Small intestine (tissue), 7 donors: ENCODE results near the gene DMKN. TPM values are rescaled to one million over a fixed set of nuclear protein-coding genes. Genes with fewer than 3 reads are reported as not detected.

Experiments
- DNase-seq, 2 donors: peaks; one replicate each; pipeline versions ENCODE4 v3.0.0 to v3.0.0-alpha.2; 2013
- FAIRE-seq: peaks from 2 replicates; lab custom pipeline; 2012; peaks lifted over from hg19 to GRCh38; lab: Jason Lieb, UNC
- H3K27ac ChIP-seq, 3 donors: one replicate each; pipeline ENCODE4 v1.5.1; 2013; ENCODE audit warnings: low read length in 2 of 3, mild to moderate bottlenecking in 2 of 3, control low read depth in 1 of 3, inconsistent platforms in 1 of 3, low read depth in 1 of 3, moderate library complexity in 1 of 3
- H3K27me3 ChIP-seq, 3 donors: one replicate each; pipeline ENCODE4 v1.6.1; 2013; ENCODE audit warnings: low read length in 3 of 3, inconsistent platforms in 1 of 3; ENCODE audit not compliant: control insufficient read depth in 3 of 3, insufficient read depth in 3 of 3
- H3K36me3 ChIP-seq, 3 donors: one replicate each; pipeline ENCODE4 v1.6.1; 2013; ENCODE audit warnings: low read length in 3 of 3, inconsistent platforms in 1 of 3, low read depth in 1 of 3, mild to moderate bottlenecking in 1 of 3, moderate library complexity in 1 of 3; ENCODE audit not compliant: control insufficient read depth in 3 of 3, insufficient read depth in 2 of 3
- H3K4me1 ChIP-seq, 3 donors: one replicate each; pipeline ENCODE4 v1.6.1; 2013; ENCODE audit warnings: low read length in 2 of 3, inconsistent platforms in 1 of 3, low read depth in 1 of 3, mild to moderate bottlenecking in 1 of 3, moderate library complexity in 1 of 3; ENCODE audit not compliant: control insufficient read depth in 3 of 3, insufficient read depth in 2 of 3
- H3K4me3 ChIP-seq, 3 donors: one replicate each; pipeline ENCODE4 v1.5.1; 2013; ENCODE audit warnings: low read length in 3 of 3, control low read depth in 1 of 3, inconsistent platforms in 1 of 3, low read depth in 1 of 3, mild to moderate bottlenecking in 1 of 3, moderate library complexity in 1 of 3
- H3K9me3 ChIP-seq, 2 donors: one replicate each; pipeline ENCODE4 v1.6.1; 2013; ENCODE audit warnings: low read depth in 1 of 2, low read length in 1 of 2; ENCODE audit not compliant: control insufficient read depth in 2 of 2, insufficient read depth in 1 of 2
- WGBS, 3 donors: extraction: QIAGEN DNeasy Blood & Tissue Kit; methylation state at CpG; one replicate each; pipeline ENCODE4 v1.1.7; 2013; 5-methylcytosine and 5-hydroxymethylcytosine counted together
- polyA plus RNA-seq, 4 donors: library from polyadenylated mRNA; stranded (reverse) in 3 of 4; unstranded in 1 of 4; fragments of 200-250 nt in 3 of 4; fragments of 120-200 nt in 1 of 4; gene quantifications; one replicate each; pipeline versions ENCODE4 v1.2.1 to v1.2.3, GENCODE V29; 2013
- donor health status: healthy with polysubstance abuse.
- donor health status: control.
- donor health status: control.
- donor health status: Bipolar disorder and iron deficiency.
- donor health status: healthy.

Gene DMKN
- polyA plus RNA-seq, 4 donors, result 4.7 to 36.9 (median 7.6) TPM; not detected in 1

DNA sequence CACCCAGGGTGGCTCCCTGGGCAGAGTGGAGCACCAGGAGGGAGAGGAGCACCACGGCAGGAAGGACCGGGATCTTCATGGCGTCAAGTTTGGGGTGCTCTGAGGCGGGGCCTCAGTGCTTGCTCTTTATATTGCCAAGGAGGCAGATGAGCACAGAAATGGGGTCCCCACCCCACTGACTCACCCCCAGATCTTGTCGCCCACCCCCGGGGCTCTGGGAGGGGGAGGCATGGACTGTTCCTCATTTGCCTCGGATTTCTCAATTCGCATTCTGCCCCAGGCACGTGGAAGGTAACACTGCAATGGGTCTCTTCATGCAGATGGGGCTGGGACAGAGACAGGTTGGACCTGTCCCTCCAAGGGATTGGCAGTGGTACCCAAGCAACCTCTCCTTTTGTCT is 23.1 kb downstream of the DMKN start, which contains the start of gene KRTDAP:
Gene KRTDAP, minus strand, starts transcription at position 101 of the 400 bp plus-strand sequence. Its CDS starts 22 bp downstream, at position 79.
- no peak for DNase-seq
- Histone ChIP-seq H3K36me3 (no peaks in the 10 kb centered on the region), H3K4me1 (peaks cover 0 to 16% (median 0%) of the 10 kb centered on the region in 3 donors), H3K27me3 (peaks cover 0 to 6% (median 0%) of the 10 kb centered on the region in 3 donors), H3K27ac (no peak within 1 kb of the TSS), H3K4me3 (no peak within 1 kb of the TSS), H3K9me3 (no peaks in the 10 kb centered on the region)
- WGBS, 3 donors, result 77 to 87% (median 87%) methylated on average over 9 of the region's 9 CpGs
- FAIRE-seq, result no peak

DNA sequence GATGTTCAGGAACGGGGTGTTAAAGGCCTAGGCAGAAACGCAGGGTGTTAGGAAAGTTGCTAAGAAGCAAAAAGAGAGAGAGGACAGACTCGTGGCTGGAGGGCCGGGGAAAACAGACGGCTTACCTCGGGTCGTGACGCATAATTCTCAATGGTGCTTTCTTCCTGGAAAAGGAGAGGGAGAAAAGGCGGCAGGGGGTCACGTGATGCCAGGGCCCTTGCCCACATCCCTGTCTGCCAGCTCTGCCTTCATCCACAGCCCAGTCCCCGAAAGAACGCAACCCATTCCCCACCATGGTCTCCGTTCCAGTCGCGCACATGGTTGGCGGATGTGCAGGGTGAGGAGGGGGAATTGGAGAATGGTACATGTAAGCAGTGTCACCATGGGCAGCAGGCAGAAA is 24.8 kb downstream of the DMKN start:
- no peaks in the 10 kb centered on the region for H3K9me3 ChIP-seq
- H3K4me1 ChIP-seq, result peaks cover 0 to 16% (median 0%) of the 10 kb centered on the region in 3 donors
- H3K27me3 ChIP-seq, result peaks cover 0 to 3% (median 0%) of the 10 kb centered on the region in 3 donors
- FAIRE-seq (no peak), DNase-seq (no peak)
- no peak overlapping the region for H3K4me3 ChIP-seq
- no peak overlapping the region for H3K27ac ChIP-seq
- WGBS, 3 donors, result 87 to 92% (median 91%) methylated on average over 16 of the region's 16 CpGs
- H3K36me3 ChIP-seq, result no peaks in the 10 kb centered on the region

DNA sequence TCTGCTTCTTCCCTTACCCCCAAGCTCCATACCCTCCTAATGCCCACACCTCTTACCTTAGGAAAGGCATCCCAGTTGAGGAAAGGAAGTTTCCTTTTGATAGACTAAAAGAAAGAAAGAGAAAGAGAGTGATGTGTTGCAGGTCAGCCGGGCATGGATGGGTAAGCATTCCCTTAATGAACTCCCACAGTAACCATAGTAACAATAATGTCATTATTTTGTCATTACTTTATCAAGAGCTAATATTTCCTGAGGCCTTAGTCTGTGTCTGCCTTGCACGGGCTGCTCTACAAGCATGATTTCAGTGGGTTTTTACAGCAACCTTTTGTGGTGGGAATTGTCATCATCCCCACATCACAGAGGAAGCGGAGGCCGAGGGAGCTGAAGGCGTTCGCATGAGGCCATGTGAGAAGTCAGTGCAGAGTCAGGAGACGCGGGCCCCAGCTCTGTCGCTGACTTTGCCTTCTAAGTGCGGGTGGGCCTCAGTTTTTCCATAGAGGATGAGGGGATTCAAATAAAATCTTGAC is 25.7 kb downstream of the DMKN start:
- DNase-seq (no peak), FAIRE-seq (no peak)
- Histone ChIP-seq H3K36me3 (no peaks in the 10 kb centered on the region), H3K9me3 (no peaks in the 10 kb centered on the region), H3K27me3 (peaks cover 0 to 3% (median 0%) of the 10 kb centered on the region in 3 donors), H3K4me1 (peaks cover 0 to 16% (median 0%) of the 10 kb centered on the region in 3 donors), H3K27ac (no peak overlapping the region), H3K4me3 (no peak overlapping the region)
- 85 to 93% (median 89%) methylated on average over 10 of the region's 10 CpGs for WGBS, 3 donors

DNA sequence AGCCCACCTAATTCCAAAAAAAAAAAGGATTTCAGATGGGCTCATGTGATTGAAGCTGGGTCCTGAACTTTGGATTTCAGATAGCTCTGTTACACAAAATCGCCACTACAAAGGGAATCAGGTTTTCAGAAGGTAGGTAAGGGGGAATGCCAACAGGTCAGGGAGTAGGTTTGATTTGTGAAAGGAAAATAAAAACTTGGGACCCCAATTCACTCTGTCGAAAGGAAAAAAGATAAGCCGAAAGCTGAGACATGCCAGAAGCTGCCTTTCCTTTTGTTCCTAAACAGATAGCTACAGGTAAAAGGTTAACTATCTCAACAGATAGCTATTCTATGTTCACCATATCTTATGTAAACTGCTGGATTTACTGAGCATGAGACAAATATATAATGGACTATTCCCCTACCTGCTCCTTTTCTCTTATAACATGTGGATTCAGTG is 27.2 kb downstream of the DMKN start:
- Histone ChIP-seq H3K4me3 (no peak overlapping the region), H3K4me1 (peaks cover 0 to 16% (median 0%) of the 10 kb centered on the region in 3 donors), H3K27ac (no peak overlapping the region), H3K27me3 (peaks cover 0 to 3% (median 0%) of the 10 kb centered on the region in 3 donors), H3K9me3 (no peaks in the 10 kb centered on the region), H3K36me3 (no peaks in the 10 kb centered on the region)
- DNase-seq, result peak in 1 of 2 donors; percentile 16
- 29 to 62% (median 40%) methylated on average over 3 of the region's 3 CpGs for WGBS, 3 donors
- FAIRE-seq, result no peak

DNA sequence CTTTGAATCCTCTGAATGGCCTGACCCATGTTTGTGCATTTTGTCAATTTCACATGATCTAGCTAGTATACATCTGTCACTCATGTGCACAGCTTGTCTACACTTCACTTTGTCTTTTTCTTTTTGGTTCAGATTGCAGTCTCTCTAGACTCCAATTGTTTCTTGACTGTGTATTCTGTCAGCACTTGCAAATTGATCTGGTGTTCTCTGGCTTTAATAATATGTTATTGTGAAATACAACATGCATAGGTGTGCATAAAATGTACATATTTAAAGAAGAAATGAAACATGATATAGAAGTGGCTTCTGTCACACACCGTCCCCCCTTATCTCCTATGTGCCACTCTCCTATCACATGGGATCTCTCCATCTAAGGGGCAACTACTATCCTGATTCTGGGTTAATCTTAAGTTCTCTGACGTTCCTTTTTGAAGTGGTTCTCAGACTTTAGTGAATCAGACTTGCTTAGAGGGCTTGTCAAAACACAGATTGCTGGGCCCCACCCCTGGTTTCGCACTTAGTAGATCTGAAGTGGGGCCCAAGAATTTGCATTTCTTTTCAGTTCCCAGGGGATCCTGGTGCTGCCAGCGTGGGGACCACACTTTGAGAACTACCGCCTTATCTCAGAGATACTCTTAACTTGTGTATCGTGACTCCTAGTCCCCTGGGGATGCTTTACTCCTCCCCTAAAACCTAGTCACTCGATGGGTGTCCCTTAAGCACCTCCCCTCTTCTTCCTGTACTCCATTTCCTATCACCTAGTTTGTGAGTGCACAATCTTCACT is 29.0 kb downstream of the DMKN start:
- Histone ChIP-seq H3K9me3 (no peaks in the 10 kb centered on the region), H3K4me1 (peaks cover 0 to 16% (median 0%) of the 10 kb centered on the region in 3 donors), H3K27ac (no peak overlapping the region), H3K4me3 (no peak overlapping the region), H3K36me3 (no peaks in the 10 kb centered on the region), H3K27me3 (no peaks in the 10 kb centered on the region)
- 65 to 87% (median 79%) methylated on average over 7 of the region's 7 CpGs for WGBS, 3 donors
- FAIRE-seq, result no peak
- no peak for DNase-seq

DNA sequence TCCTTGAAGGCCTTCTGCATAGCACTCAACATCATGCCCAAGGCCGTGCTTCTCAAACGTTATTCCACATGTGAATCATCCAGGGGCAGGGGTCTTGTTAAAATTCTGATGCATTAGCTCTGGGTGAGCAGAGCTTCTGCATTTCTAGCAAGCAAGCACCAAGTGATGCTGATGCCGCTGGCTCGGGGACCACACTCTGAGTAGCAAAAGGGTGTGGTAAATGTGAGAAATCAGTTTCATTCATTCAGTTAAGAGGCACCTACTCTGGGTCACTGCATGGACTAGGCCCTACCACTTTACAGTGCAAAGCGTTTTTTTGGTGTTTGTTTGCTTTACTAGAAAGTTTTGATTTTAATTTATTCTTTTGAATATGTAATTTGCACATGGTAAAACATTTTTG is 30.4 kb downstream of the DMKN start:
- Histone ChIP-seq H3K36me3 (no peaks in the 10 kb centered on the region), H3K4me1 (peaks cover 0 to 16% (median 0%) of the 10 kb centered on the region in 3 donors), H3K4me3 (no peak overlapping the region), H3K27ac (no peak overlapping the region), H3K27me3 (no peaks in the 10 kb centered on the region), H3K9me3 (no peaks in the 10 kb centered on the region)
- 80 to 90% (median 80%) methylated on average over 5 of the region's 5 CpGs for WGBS, 3 donors
- FAIRE-seq (no peak), DNase-seq (no peak)

DNA sequence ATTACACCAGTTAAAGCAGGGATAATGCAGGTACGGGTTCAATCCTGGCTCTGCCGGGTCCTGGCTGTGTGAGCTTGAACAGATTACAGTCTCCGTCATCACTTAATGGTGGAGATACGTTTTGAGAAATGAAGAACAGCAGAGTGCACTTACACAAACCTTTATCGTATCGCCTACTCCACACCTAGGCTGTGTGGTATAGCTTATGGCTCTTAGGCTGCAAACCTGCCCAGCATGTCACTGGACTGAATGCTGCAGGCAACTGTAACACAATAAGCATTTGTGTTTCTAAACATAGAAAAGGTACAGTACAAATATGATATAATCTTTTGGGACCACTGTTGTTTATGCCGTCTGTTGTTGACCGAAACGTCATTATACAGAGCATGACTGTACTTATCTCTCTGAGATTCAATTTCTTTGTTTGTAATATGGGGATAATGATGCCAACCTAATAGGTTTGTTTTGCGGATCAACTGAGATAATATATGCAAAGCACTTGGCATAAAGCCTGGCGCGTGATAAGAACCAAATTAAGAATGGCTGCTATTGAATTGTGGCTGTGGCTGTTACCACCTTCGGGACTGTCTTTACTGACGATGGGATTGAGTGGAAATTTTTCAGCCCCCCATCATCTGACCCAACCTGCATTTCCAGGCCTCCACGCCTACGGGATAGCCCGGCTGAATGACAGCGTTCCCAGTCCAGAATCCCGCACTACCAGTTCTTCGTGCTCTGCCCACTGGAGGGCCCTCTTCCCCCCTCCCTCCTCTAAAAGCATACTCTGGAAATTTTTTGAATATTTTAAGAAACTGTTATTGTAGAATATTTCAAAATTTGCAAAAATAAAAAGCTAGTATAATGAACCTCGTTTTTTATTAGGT is 34.4 kb downstream of the DMKN start:
- H3K27ac ChIP-seq, result no peak overlapping the region
- no peaks in the 10 kb centered on the region for H3K4me1 ChIP-seq
- H3K27me3 ChIP-seq, result no peaks in the 10 kb centered on the region
- no peak for FAIRE-seq
- no peak for DNase-seq
- H3K36me3 ChIP-seq, result no peaks in the 10 kb centered on the region
- no peak overlapping the region for H3K4me3 ChIP-seq
- no peaks in the 10 kb centered on the region for H3K9me3 ChIP-seq
- 23 to 65% (median 34%) methylated on average over 21 of the region's 21 CpGs for WGBS, 3 donors

DNA sequence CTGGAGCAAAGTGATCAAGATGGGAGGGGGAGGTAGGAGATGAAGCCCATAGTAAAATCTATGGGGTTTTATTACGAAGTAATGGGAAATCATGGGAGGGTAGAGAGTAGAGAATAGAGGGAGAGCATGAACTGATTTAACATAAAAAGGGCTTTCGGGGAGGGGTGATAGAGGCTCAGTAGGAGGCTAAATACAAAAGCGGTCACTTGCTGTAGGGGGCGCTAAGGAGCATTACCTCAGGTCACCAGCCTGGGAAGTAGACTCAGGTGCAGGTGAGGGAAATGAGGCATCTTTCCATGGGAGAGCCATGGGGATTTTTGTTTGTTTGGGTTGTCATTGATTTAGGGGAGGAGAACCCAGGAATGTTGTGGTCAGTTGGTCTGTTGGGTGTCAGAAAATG is 37.3 kb downstream of the DMKN start:
- no peaks in the 10 kb centered on the region for H3K4me1 ChIP-seq
- H3K4me3 ChIP-seq, result no peak overlapping the region
- H3K27me3 ChIP-seq, result no peaks in the 10 kb centered on the region
- no peaks in the 10 kb centered on the region for H3K9me3 ChIP-seq
- WGBS, 3 donors, result 64 to 78% (median 69%) methylated on average over 4 of the region's 4 CpGs
- FAIRE-seq (no peak), DNase-seq (no peak)
- no peaks in the 10 kb centered on the region for H3K36me3 ChIP-seq
- H3K27ac ChIP-seq, result no peak overlapping the region
